ENCODE data around the gene PPP1R3F. TPM values are rescaled to one million over a fixed set of nuclear protein-coding genes. Genes with fewer than 3 reads are reported as not detected.
A peak's percentile ranks its signal among the peaks of the same experiment; 100 is the strongest.

Gene PPP1R3F
- polyA plus RNA-seq, 3 donors = 0.47 to 1.6 (median 1.6) TPM

DNA sequence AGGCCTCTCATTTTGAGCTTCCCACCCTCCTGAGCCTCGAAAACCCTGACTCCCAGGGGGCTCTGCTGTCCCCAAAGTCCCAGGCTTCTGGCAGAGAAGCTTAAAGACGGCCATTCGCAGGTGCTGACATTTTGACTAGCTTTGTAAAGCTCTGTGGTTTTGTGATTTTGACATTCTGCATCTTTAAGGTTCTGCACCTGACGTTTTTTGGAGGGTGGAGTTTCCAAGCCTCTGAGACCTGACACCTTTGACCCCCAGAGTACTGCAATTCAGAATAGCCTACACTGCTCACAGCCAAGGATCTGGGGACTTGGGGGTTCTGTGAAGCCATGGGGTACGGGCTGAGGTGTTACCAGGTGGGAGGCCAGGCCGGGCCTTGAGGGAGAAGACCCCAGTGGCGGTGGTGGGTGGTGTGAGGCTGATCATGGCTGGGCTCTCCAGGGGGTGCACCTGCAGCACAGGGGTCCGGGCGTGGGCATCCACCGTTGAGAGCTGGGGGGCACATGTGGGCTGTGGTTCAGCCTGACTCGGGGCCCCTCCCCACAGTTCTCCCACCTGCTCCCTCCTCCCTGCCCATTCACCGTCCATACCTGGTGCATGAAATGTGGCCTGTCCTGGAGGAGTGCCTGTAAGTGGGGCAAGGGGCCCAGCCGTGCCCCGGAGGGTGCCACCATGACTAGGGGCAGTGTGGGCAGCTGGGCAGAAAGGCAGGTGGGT lies 12.4 kb upstream of the PPP1R3F start:
- Histone ChIP-seq H3K9ac (ENCODE audit: insufficient read depth, low read length, poor library complexity, severe bottlenecking) (no peak overlapping the region), H4K20me1 (ENCODE audit: insufficient read depth, low read length) (no peaks in the 10 kb centered on the region), H3K79me2 (ENCODE audit: insufficient read depth, low read length) (no peaks in the 10 kb centered on the region), H3K9me3 (replicated peaks in 1 of 2; ENCODE audit: control insufficient read depth in 1 of 2, insufficient read depth in 1 of 2, low read length in 2 of 2) (no peaks in the 10 kb centered on the region), H3K36me3 (replicated peaks in 1 of 2; ENCODE audit: control insufficient read depth in 1 of 2, insufficient read depth in 2 of 2, low read length in 2 of 2) (no peaks in the 10 kb centered on the region), H3K4me1 (ENCODE audit: control insufficient read depth in 1 of 2, insufficient read depth in 2 of 2, low read length in 2 of 2) (peaks cover 9% of the 10 kb centered on the region in 2 donors), H3K4me2 (replicated peaks; ENCODE audit: extremely low read depth, low read length, poor library complexity, severe bottlenecking) (no peak overlapping the region), H3K27me3 (ENCODE audit: control insufficient read depth in 2 of 2, insufficient read depth in 2 of 2, low read length in 2 of 2) (no peaks in the 10 kb centered on the region), H3K4me3 (replicated peaks in 1 of 3; ENCODE audit: low read depth in 2 of 3, low read length in 3 of 3) (no peak overlapping the region), H2AFZ (ENCODE audit: insufficient read depth, low read depth, low read length, poor library complexity, severe bottlenecking) (no peak overlapping the region), H3K27ac (ENCODE audit: low read depth in 1 of 2, low read length in 2 of 2) (no peak overlapping the region)
- Mint-ChIP-seq H3K27ac (peak overlapping the region in 1 of 7 donors; percentile 41), H3K4me3 (no peak overlapping the region), H3K27me3 (ENCODE audit: low read depth in 3 of 3) (peaks cover 0 to 12% (median 3%) of the 10 kb centered on the region in 3 donors), H3K9me3 (no peaks in the 10 kb centered on the region), H3K36me3 (peaks cover 0 to under 1% of the 10 kb centered on the region in 2 donors), H3K4me1 (peaks cover 18% of the 10 kb centered on the region)
- WGBS (ENCODE audit: insufficient coverage) = 100% methylated on average over 1 of the region's 14 CpGs
- no peak for DNase-seq
- TF ChIP-seq CTCF (IDR thresholded peaks at IDR 0.05) = no peak
- intact Hi-C loops (cut with micrococcal nuclease) = no loop called here

GRCh38 chrX:49257846-49258748 lies 11.5 kb upstream of the PPP1R3F start:
- no peak overlapping the region for H3K27ac ChIP-seq (ENCODE audit: low read depth in 1 of 2, low read length in 2 of 2)
- H3K79me2 ChIP-seq (ENCODE audit: insufficient read depth, low read length) = no peaks in the 10 kb centered on the region
- H3K36me3 Mint-ChIP-seq = no peaks in the 10 kb centered on the region
- no peak overlapping the region for H3K27ac Mint-ChIP-seq
- H3K4me1 Mint-ChIP-seq = peaks cover 11% of the 10 kb centered on the region
- no peak for TF ChIP-seq CTCF (IDR thresholded peaks at IDR 0.05)
- H3K9me3 ChIP-seq (replicated peaks in 1 of 2; ENCODE audit: control insufficient read depth in 1 of 2, insufficient read depth in 1 of 2, low read length in 2 of 2) = no peaks in the 10 kb centered on the region
- H3K4me3 Mint-ChIP-seq = no peak overlapping the region
- no peaks in the 10 kb centered on the region for H4K20me1 ChIP-seq (ENCODE audit: insufficient read depth, low read length)
- no peaks in the 10 kb centered on the region for H3K27me3 ChIP-seq (ENCODE audit: control insufficient read depth in 2 of 2, insufficient read depth in 2 of 2, low read length in 2 of 2)
- no peak for DNase-seq
- no peaks in the 10 kb centered on the region for H3K36me3 ChIP-seq (replicated peaks in 1 of 2; ENCODE audit: control insufficient read depth in 1 of 2, insufficient read depth in 2 of 2, low read length in 2 of 2)
- H3K9me3 Mint-ChIP-seq = no peaks in the 10 kb centered on the region
- H3K27me3 Mint-ChIP-seq (ENCODE audit: low read depth in 3 of 3) = peaks cover 2 to 12% (median 3%) of the 10 kb centered on the region in 3 donors
- no peak overlapping the region for H3K4me2 ChIP-seq (replicated peaks; ENCODE audit: extremely low read depth, low read length, poor library complexity, severe bottlenecking)
- peaks cover 9% of the 10 kb centered on the region in 2 donors for H3K4me1 ChIP-seq (ENCODE audit: control insufficient read depth in 1 of 2, insufficient read depth in 2 of 2, low read length in 2 of 2)
- no peak overlapping the region for H2AFZ ChIP-seq (ENCODE audit: insufficient read depth, low read depth, low read length, poor library complexity, severe bottlenecking)
- no peak overlapping the region for H3K4me3 ChIP-seq (replicated peaks in 1 of 3; ENCODE audit: low read depth in 2 of 3, low read length in 3 of 3)
- intact Hi-C loops (cut with micrococcal nuclease) = no loop called here
- H3K9ac ChIP-seq (ENCODE audit: insufficient read depth, low read length, poor library complexity, severe bottlenecking) = no peak overlapping the region
- 86% methylated on average over 5 of the region's 20 CpGs for WGBS (ENCODE audit: insufficient coverage)

Measured in CD14-positive monocyte (primary cell).